Adrenal gland (tissue), 5 donors: ENCODE data around the gene MAEA.

Experiments
- CTCF ChIP-seq, 6 experiments: fragments of 450-650 bp in 4 of 6; fragments of 200-600 bp in 2 of 6; sonication (generic) in 1 of 6; IDR thresholded peaks; 1 replicate in 5 of 6; 2 replicates in 1 of 6; pipeline versions ENCODE4 v1.5.1 to v1.8.0; 2016 to 2021; ENCODE audit warnings: antibody characterized with exemption in 6 of 6, mild to moderate bottlenecking in 2 of 6, moderate library complexity in 1 of 6
- POLR2A ChIP-seq, 2 donors: fragments of 450-650 bp; IDR thresholded peaks; one replicate each; pipeline ENCODE4 v1.6.1; 2017; ENCODE audit warnings: antibody characterized with exemption in 2 of 2, mild to moderate bottlenecking in 2 of 2, moderate library complexity in 1 of 2
- donor health status: DM: no; HTN: no; CAD: no.

- TF ChIP-seq CTCF (IDR thresholded peaks at IDR 0.05) (no peak), POLR2A (IDR thresholded peaks at IDR 0.05) (no peak)
Observed at GRCh38 chr4:1241936-1242505, 47.7 kb upstream of the MAEA start.
